ENCODE measurements around the gene SMYD3. TPM values are rescaled to one million over a fixed set of nuclear protein-coding genes. Genes with fewer than 3 reads are reported as not detected.
A peak's percentile ranks its signal among the peaks of the same experiment; 100 is the strongest.
"Not testable (repeated sequence)": the region's sequence is repeated elsewhere in the genome, so short reads cannot be mapped to it uniquely, and the experiment has no call there.

SMYD3 gene
- total and polyA plus RNA-seq, 5 donors, result 6.8 to 11.6 (median 9.9) TPM

GRCh38 chr1:246072456-246072955, 434.6 kb downstream of the SMYD3 start:
- ATAC-seq (no peak), DNase-seq (no peak)
- Histone ChIP-seq H3K27ac (ENCODE audit: low read length) (no peak overlapping the region), H3K4me3 (ENCODE audit: low read length) (no peak overlapping the region), H3K4me1 (ENCODE audit: control insufficient read depth, insufficient read depth, low read length) (no peaks in the 10 kb centered on the region), H3K27me3 (ENCODE audit: control insufficient read depth, insufficient read depth) (no peaks in the 10 kb centered on the region), H3K9me3 (ENCODE audit: control insufficient read depth, low read length) (no peaks in the 10 kb centered on the region)
- intact Hi-C loops (cut with DNase I), result no loop called here
- WGBS, result 84% methylated on average over 5 of the region's 5 CpGs

DNA sequence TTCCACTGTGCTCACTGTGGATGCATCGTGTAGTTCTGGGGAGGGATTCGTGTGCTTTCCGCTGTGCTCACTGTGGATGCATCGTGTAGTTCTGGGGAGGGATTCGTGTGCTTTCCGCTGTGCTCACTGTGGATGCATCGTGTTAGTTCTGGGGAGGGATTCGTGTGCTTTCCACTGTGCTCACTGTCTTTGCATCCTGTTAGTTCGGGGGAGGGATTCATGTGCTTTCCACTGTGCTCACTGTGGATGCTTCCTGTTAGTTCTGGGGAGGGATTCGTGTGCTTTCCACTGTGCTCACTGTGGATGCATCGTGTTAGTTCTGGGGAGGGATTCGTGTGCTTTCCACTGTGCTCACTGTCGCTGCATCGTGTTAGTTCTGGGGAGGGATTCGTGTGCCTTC, 435.1 kb downstream of the SMYD3 start:
- H3K4me3 ChIP-seq (ENCODE audit: low read length); DNase-seq; H3K27ac ChIP-seq (ENCODE audit: low read length); H3K9me3 ChIP-seq (ENCODE audit: control insufficient read depth, low read length); H3K27me3 ChIP-seq (ENCODE audit: control insufficient read depth, insufficient read depth); intact Hi-C loops (cut with DNase I); H3K4me1 ChIP-seq (ENCODE audit: control insufficient read depth, insufficient read depth, low read length); ATAC-seq: not testable (repeated sequence)
- 56% methylated on average over 15 of the region's 15 CpGs for WGBS

DNA sequence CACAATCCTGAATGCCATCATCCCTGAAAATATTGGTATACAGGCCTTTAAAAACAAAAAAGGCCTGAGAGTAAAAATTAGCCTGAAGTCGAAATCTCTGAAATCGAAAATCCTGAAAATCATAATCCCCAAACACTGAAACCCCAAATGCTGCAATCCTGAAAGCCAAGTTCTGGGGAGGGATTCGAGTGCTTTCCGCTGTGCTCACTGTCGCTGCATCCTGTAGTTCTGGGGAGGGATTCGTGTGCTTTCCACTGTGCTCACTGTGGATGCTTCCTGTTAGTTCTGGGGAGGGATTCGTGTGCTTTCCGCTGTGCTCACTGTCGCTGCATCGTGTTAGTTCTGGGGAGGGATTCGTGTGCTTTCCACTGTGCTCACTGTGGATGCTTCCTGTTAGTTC, 435.5 kb downstream of the SMYD3 start:
- intact Hi-C loops (cut with DNase I); H3K9me3 ChIP-seq (ENCODE audit: control insufficient read depth, low read length); DNase-seq; H3K4me1 ChIP-seq (ENCODE audit: control insufficient read depth, insufficient read depth, low read length); H3K4me3 ChIP-seq (ENCODE audit: low read length); ATAC-seq; H3K27ac ChIP-seq (ENCODE audit: low read length); H3K27me3 ChIP-seq (ENCODE audit: control insufficient read depth, insufficient read depth): not testable (repeated sequence)
- WGBS, result 50% methylated on average over 11 of the region's 11 CpGs

DNA sequence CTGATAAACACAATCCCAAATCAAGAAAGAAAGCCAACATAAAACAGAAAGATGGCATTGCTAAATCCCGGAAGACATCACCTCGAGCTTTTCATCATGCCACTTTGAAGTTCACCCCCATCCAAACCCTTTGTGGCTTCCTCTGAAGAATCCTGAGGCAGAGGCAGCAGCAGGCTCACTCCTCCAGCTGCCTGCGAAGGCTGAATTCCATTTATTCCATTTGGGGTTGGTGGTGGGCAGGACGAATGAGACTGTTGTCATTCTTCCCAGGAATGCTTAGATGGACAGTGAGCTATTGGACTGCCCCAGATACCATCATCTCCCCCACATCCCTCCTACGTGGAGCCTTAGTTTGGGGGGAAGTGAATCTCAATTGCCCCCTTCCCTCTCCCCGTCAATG, 437.5 kb downstream of the SMYD3 start:
- Histone ChIP-seq H3K4me1 (ENCODE audit: control insufficient read depth, insufficient read depth, low read length) (no peaks in the 10 kb centered on the region), H3K27me3 (ENCODE audit: control insufficient read depth, insufficient read depth) (no peaks in the 10 kb centered on the region), H3K4me3 (ENCODE audit: low read length) (no peak overlapping the region), H3K9me3 (ENCODE audit: control insufficient read depth, low read length) (no peaks in the 10 kb centered on the region), H3K27ac (ENCODE audit: low read length) (no peak overlapping the region)
- WGBS, result 93% methylated on average over 6 of the region's 6 CpGs
- intact Hi-C loops (cut with DNase I), result no loop called here
- DNase-seq, result no peak
- no peak for ATAC-seq

DNA sequence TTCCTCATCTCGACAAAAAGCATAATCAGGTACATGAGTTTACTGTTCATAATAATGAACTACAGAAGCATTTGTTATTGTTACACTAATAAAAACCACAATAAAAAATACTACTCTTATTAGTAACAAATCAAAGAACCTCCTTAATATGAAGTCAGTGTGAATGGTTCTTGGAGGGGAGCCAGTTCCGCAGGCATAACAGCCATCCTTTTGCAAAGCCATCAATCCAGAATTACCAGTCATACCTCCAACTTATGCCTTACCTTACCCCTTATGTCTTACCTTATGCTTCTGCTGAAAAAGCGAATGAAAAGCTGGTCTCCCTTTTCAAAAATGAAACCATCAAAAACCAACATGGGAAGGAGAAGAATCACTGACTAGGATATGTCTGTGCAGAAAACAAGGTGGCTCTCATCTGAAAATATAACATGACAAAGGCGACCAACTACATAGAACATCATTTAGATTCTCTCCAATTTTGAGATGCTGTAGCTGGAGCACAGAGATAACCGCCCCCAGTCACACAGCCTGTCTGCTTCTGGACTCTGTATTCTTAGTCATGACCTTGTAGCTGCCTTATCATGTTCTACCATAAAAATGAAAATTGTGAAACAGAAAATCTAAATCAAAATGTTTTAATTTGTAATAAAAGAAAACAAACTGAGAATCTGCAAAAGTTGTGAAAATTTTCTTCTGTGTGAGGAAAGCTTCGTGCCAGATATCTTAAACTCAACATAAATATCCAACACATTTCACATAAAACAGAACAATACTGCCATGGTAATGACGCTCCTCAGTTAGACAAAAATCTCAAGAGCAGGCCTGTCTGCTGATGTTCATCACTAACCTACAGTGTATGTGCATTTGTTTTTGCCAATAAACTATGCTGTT, 438.2 kb downstream of the SMYD3 start:
- H3K9me3 ChIP-seq (ENCODE audit: control insufficient read depth, low read length), result no peaks in the 10 kb centered on the region
- H3K4me3 ChIP-seq (ENCODE audit: low read length), result no peak overlapping the region
- no peaks in the 10 kb centered on the region for H3K4me1 ChIP-seq (ENCODE audit: control insufficient read depth, insufficient read depth, low read length)
- ATAC-seq, result no peak
- H3K27me3 ChIP-seq (ENCODE audit: control insufficient read depth, insufficient read depth), result no peaks in the 10 kb centered on the region
- WGBS, result 89% methylated on average over 7 of the region's 7 CpGs
- no peak for DNase-seq
- intact Hi-C loops (cut with DNase I), result no loop called here
- H3K27ac ChIP-seq (ENCODE audit: low read length), result no peak overlapping the region

DNA sequence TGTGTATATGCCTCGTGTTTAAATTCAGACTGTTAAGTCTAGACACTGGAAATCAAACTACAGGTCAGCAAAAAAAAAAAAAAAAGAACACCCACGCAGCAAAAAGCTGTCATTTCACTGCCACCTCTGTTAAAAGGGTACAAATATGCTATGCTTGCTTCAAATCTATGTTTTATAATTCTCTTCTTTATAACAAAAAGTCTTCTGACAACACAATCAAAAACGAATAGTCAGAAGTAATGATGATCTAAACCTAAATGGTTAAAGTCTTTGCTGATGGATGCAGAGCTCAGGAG, 438.9 kb downstream of the SMYD3 start:
- H3K27me3 ChIP-seq (ENCODE audit: control insufficient read depth, insufficient read depth), result no peaks in the 10 kb centered on the region
- intact Hi-C loops (cut with DNase I), result no loop called here
- 81% methylated on average over 3 of the region's 3 CpGs for WGBS
- no peaks in the 10 kb centered on the region for H3K9me3 ChIP-seq (ENCODE audit: control insufficient read depth, low read length)
- H3K27ac ChIP-seq (ENCODE audit: low read length), result no peak overlapping the region
- H3K4me1 ChIP-seq (ENCODE audit: control insufficient read depth, insufficient read depth, low read length), result no peaks in the 10 kb centered on the region
- no peak for DNase-seq
- ATAC-seq, result no peak
- no peak overlapping the region for H3K4me3 ChIP-seq (ENCODE audit: low read length)

DNA sequence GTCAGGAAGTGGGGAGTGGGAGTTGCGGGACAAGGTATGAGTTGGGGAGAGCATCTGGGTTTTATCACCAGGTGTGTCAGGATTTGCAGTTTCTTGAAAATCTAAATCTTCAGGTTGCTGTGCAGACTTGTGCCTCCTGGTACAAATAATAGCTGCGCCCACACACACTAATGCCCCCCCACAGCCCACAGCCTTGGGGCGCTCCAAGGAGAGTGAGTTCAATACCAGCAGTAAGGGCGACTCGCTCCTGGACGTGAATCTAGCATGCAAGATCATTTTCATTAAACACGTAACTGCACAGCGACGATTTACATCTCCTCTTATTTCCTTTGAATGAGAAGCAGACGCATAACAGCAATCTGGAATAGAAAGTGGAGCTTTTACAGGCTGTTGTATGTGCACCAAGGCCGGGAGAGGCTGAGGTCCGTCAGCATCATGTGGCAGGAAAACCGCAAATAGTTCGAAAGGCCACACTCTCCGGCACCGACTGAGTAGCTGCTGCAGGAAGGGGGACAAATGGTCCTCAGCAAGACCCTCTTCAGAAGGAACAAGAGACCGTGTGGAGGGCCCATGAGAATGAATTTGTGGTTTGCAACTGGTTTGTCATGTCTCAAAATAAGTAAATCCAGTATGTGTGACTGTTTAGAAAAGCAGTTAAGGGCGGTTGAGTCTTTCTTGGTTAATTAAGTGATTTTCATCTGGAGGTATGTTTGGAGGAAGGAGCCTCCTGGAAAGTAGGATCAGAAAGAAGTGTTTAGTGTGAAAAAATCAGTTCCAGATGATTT, 439.5 kb downstream of the SMYD3 start:
- ATAC-seq (no peak), DNase-seq (no peak)
- Histone ChIP-seq H3K9me3 (ENCODE audit: control insufficient read depth, low read length) (no peaks in the 10 kb centered on the region), H3K4me3 (ENCODE audit: low read length) (no peak overlapping the region), H3K4me1 (ENCODE audit: control insufficient read depth, insufficient read depth, low read length) (no peaks in the 10 kb centered on the region), H3K27ac (ENCODE audit: low read length) (no peak overlapping the region), H3K27me3 (ENCODE audit: control insufficient read depth, insufficient read depth) (no peaks in the 10 kb centered on the region)
- intact Hi-C loops (cut with DNase I), result no loop called here
- WGBS, result 73% methylated on average over 18 of the region's 18 CpGs

DNA sequence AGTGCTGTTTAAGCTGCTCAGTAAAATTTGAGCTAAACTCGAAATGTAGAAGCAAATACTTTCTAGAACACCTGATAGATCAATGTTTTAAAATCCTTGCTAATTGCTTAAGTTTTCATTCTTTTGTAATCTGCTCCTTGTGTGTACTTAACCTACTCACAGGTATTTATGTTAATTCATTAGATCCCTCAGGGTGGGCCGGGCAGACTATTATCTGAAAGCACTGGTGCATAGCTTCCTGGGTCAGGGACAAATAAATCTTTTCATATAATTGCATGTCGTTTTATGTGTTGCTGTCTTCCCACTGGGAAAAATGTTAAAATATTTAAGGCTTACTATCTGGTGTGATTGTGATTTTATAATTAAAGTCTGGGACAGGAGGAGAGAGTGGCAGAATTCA, 440.5 kb downstream of the SMYD3 start:
- WGBS, result 88% methylated on average over 3 of the region's 3 CpGs
- intact Hi-C loops (cut with DNase I), result no loop called here

DNA sequence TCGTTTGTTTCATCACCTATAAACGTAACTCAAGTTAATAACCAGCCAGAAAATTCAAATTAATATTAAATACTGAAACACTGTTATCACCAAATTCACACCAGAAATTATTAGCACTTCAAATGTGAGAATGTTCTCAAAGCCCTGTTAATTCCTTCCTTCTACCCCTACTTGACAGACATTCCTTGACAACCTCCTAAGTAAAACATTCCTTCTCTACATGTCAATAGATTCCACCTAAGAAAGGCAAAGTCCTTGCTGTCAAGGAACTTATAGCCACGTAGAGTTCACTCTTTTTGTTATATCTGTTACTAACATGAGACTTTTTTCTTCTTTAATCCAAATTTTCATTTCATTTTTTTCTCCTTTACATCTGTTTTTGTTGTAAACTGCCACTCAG, 441.5 kb downstream of the SMYD3 start:
- DNase-seq, result no peak
- intact Hi-C loops (cut with DNase I), result no loop called here
- ATAC-seq, result no peak
- Histone ChIP-seq H3K9me3 (ENCODE audit: control insufficient read depth, low read length) (no peaks in the 10 kb centered on the region), H3K4me3 (ENCODE audit: low read length) (no peak overlapping the region), H3K27ac (ENCODE audit: low read length) (no peak overlapping the region), H3K27me3 (ENCODE audit: control insufficient read depth, insufficient read depth) (no peaks in the 10 kb centered on the region), H3K4me1 (ENCODE audit: control insufficient read depth, insufficient read depth, low read length) (no peaks in the 10 kb centered on the region)
- 90% methylated on average over 3 of the region's 3 CpGs for WGBS

More for the DNA sequence above, 440.5 kb downstream of the SMYD3 start:
- ATAC-seq, result no peak
- no peak for DNase-seq
- Histone ChIP-seq H3K4me3 (ENCODE audit: low read length) (no peak overlapping the region), H3K4me1 (ENCODE audit: control insufficient read depth, insufficient read depth, low read length) (no peaks in the 10 kb centered on the region), H3K9me3 (ENCODE audit: control insufficient read depth, low read length) (no peaks in the 10 kb centered on the region), H3K27ac (ENCODE audit: low read length) (no peak overlapping the region), H3K27me3 (ENCODE audit: control insufficient read depth, insufficient read depth) (no peaks in the 10 kb centered on the region)

GRCh38 chr1:246064891-246065290, 442.2 kb downstream of the SMYD3 start:
- H3K4me1 ChIP-seq (ENCODE audit: control insufficient read depth, insufficient read depth, low read length), result no peaks in the 10 kb centered on the region

DNA sequence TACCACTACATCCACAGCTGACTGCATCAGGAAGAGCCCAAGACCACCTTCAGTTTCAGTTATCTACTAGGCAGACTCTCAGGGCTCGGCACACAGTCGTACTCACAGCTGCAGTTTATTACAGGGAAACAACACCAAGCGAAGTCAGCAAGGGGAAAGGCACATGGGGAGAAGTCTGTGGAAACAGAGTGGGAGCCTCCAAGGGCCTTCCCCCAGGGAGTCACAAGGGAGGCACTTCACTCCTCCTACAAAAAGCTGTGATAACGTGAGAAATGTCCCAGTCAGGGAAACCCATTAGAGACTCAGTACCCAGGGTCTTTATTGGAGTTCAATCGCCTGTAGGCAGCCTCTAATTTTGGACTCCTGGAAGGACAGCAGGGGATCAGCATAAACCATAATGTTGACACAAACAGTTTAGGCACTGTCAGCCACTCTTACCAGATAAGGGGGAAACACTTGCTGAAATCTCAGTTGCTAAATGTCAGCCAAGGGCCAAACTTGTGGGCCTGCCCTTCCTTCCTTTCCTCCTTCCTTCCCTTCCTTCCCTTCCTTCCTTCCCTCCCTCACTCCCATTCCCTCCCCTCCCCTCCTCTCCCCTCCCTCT, 444.0 kb downstream of the SMYD3 start:
- no peaks in the 10 kb centered on the region for H3K9me3 ChIP-seq (ENCODE audit: control insufficient read depth, low read length)
- H3K4me1 ChIP-seq (ENCODE audit: control insufficient read depth, insufficient read depth, low read length), result no peaks in the 10 kb centered on the region
- H3K27me3 ChIP-seq (ENCODE audit: control insufficient read depth, insufficient read depth), result no peaks in the 10 kb centered on the region
- 66% methylated on average over 5 of the region's 5 CpGs for WGBS
- H3K4me3 ChIP-seq (ENCODE audit: low read length), result no peak overlapping the region
- no peak overlapping the region for H3K27ac ChIP-seq (ENCODE audit: low read length)
- DNase-seq (peak in 1 of 3 donors; percentile 15), ATAC-seq (peak; percentile 51 to 52)
- intact Hi-C loops (cut with DNase I), result no loop called here

More at GRCh38 chr1:246064891-246065290, 442.2 kb downstream of the SMYD3 start:
- DNase-seq, result no peak
- Histone ChIP-seq H3K9me3 (ENCODE audit: control insufficient read depth, low read length) (no peaks in the 10 kb centered on the region), H3K27me3 (ENCODE audit: control insufficient read depth, insufficient read depth) (no peaks in the 10 kb centered on the region), H3K27ac (ENCODE audit: low read length) (no peak overlapping the region), H3K4me3 (ENCODE audit: low read length) (no peak overlapping the region)
- intact Hi-C loops (cut with DNase I), result no loop called here
- WGBS, result 70% methylated on average over 3 of the region's 3 CpGs
- no peak for ATAC-seq
